Hematopoietic multipotent progenitor cell treated with erythropoietin and hydrocortisone succinate and interleukin-3 and kit ligand, for 15 days (in vitro differentiated cells): ENCODE measurements around the gene CRYZL1.
A peak's percentile ranks its signal among the peaks of the same experiment; 100 is the strongest.
"Not testable (repeated sequence)": the region's sequence is repeated elsewhere in the genome, so short reads cannot be mapped to it uniquely, and the experiment has no call there.

Experiments
- DNase-seq: peaks from one replicate; pipeline ENCODE4 v3.0.0-alpha.2; 2015; ENCODE audit warnings: low spot score

The CRYZL1 gene

GRCh38 chr21:33641352-33642026 is at the start of gene CRYZL1:
Gene CRYZL1, minus strand, starts transcription at chr21:33641741. Its CDS starts 10,190 bp downstream, at chr21:33631551.
- DNase-seq, result peak; percentile 100

DNA sequence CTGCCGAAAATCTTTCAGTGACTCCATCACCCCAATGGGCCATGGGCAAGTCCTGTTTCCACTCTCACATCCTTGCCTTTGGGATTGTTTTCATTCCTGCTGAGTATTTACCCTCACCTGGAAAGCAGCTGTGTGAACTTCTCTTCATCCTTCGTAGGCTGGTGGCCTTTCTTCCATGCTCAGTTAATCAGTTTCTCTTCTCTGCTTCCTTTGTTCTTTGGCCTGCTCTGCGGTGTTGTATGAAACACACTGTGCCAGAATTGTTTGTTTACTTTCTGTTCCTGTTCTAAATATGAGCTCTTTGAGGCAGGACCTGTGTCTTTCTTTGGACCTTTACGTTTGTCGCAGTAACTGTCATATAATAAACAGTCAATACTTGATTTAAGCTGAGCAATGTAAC is 49.3 kb upstream of the CRYZL1 start:
- no peak for DNase-seq

DNA sequence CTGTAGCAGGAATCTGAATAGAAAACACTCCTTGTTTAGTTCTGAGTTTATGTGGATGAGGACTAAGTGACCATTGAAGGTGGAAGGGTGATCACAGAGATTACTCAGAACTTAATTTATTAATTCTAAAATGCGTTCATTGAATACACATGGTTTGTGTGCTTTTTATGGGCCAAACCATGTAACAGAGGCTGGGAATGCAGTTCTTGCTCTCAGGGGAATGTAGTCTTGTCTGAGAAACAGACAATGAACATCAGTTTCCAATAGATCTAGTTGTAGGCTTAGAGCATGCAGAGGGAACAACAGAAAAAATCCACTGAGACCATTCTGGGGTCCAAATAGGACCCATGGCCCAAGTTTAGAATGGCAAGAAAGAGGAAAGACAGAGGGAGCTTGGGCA is 46.8 kb upstream of the CRYZL1 start:
- no peak for DNase-seq

- DNase-seq, result no peak
These were observed 46.1 kb upstream of the CRYZL1 start for GRCh38 chr21:33687634-33688033.

GRCh38 chr21:33686386-33686785 is 44.8 kb upstream of the CRYZL1 start:
- DNase-seq, result no peak

- no peak for DNase-seq
These were observed 44.2 kb upstream of the CRYZL1 start for GRCh38 chr21:33685613-33686197.

DNA sequence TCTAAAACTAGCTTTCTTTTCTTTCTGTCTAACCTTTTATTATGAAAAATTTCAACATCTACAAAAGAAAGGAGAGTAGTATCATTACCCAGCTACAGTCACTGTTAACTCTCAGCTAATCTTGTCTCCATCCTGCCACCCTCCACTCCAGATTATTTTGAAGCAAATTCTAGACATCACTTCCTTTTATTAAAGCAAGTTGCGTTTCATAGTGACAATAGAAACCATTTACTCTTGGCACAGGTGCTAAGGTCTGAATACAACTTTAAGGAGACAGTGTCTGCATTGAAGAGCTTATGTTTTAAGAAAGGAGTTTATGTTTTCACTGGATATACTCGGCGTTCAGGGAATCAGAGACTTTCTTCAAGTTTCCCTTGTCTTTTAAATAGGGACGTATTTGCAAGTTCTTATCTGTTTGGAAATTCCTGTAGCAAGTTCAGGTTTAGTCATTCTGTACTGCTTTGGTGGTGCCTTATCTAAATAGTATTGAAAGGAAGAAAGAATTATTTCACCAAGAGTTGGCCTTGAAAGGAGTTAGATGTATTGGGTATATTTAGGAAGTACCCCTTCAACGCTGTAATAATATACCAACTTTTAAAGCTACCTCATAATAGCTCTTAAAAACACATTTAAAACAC is 43.5 kb upstream of the CRYZL1 start:
- DNase-seq, result no peak

- no peak for DNase-seq
These were observed 42.5 kb upstream of the CRYZL1 start for GRCh38 chr21:33684068-33684467.

DNA sequence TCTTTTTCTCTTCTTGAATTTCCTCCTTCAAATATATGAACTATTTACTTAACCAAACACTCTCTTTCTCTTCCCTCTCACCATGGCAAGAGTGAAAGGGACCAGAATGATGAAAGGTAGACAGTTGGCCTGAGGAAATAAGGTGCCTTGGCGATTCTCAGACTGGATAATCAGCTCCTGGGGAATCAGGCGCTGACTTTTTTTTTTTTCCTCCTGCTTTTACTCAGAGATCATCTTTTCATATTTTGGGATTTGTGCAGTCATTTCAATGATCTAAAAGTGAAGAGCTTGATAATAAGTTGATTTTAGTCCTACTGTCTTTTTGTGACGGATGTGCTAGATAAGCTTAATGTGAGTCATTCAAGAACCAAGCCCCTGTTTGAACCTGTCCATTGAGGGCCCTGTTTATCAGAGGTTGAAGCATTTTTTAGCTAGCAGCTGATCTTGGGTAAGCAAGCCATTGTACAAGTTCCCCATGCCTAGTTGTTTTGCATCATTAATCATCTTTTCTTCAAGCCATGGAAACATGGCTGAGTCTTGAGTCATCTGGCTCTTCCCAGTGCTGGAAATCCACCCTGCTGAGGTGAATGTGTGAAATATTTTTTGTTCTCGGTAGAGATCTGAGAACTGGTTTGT is 41.6 kb upstream of the CRYZL1 start:
- no peak for DNase-seq

DNA sequence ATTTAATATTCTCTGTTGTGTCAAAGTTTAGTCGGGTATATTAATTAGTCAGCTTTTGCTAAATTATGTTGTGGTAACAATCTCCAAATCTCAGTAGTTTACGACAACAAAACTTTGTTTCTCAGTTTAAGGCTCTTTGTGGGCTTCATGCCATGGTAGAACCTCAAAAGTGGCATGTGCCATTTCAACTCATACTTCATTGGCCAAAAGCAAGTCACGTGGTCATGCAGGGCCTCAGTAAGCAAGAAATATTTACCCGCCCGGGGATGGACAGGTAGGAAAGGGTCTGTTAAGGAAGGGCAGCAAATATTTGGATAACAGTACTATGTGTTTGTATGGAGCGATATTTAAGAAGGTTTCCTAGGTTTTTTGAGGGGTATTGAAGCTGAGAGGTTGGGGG is 39.3 kb upstream of the CRYZL1 start:
- no peak for DNase-seq

GRCh38 chr21:33677450-33677849 is 35.9 kb upstream of the CRYZL1 start:
- no peak for DNase-seq

DNA sequence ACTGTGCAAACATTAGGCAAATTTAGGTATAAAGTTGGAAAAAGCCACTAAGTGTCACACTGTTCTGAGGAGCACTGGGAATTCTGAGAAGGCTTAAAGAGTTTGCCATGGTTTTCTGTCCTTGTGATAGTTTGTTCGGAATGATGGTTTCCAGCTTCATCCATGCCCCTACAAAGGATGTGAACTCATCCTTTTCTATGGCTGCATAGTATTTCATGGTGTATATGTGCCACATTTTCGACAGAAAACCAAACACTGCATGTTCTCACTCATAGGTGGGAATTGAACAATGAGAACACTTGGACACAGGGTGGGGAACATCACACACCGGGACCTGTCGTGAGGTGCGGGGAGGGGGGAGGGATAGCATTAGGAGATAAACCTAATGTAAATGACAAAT is 35.1 kb upstream of the CRYZL1 start:
- DNase-seq, result not testable (repeated sequence)

GRCh38 chr21:33674226-33674625 is 32.7 kb upstream of the CRYZL1 start:
- DNase-seq, result no peak

- no peak for DNase-seq
These were observed 31.9 kb upstream of the CRYZL1 start for GRCh38 chr21:33673473-33673872.

DNA sequence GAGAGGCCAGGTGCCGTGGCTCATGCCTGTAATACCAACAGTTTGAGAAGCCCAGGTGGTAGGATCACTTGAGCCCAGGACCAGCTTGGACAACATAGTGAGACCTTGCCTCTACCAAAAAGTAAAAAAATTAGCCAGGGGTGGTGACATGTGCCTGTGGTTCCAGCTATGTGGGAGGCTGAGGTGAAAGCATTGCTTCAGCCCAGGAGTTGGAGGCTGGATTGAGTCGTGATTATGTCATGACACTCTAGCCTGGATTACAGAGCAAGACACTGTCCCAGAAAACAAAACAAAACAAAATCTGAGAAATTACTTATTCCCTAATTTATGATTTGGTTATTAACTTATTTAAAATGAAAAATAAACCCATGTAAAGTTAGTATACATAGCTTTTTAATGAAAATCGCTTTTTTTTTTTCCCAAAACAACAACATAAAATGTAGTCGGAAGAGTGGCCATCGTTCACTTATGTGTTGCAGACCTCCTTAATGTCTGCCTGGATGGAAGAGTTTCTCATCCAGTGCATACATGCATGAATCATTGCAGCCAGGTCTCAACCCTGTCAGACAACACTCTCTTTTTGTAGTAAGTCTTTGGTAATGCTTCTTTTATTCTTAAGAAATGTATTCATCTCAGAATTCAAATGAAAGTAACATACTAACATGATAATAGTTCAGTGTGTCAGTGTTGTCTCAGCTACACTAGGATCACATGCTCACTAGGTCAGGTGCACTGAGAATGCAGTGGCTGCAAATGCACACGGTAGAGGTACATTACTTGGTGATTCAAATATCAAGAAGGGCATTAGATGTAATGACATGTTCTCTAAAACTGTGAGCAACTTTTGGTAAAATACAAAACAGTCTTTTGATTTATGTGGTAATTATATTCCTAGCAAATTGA is 28.8 kb upstream of the CRYZL1 start:
- DNase-seq, result no peak

DNA sequence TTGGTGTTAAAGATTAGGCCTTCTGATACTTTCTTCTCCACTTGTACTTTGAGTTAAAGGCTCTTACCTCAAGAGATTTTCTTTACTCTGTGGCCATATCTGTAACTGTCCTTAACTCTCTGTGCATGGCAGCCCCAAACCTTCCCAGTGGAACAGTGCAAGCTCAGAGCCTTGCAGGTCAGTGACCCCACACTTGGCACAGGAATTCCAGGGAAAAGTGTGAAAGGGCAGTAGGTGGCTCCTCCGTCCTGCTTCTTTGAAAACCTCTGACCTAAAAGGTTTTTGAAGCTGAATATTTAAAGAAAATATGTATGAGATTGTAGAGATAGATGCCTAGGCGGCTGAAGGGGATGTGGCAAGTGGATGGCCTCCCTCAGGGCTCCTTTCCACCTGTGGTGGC is 27.1 kb upstream of the CRYZL1 start:
- DNase-seq, result no peak

GRCh38 chr21:33668180-33668579 is 26.6 kb upstream of the CRYZL1 start:
- DNase-seq, result no peak

- no peak for DNase-seq
These were observed 26.1 kb upstream of the CRYZL1 start for GRCh38 chr21:33667636-33668035.

GRCh38 chr21:33666153-33666552 is 24.6 kb upstream of the CRYZL1 start:
- DNase-seq, result no peak

GRCh38 chr21:33664135-33664534 is 22.6 kb upstream of the CRYZL1 start:
- no peak for DNase-seq

- DNase-seq, result no peak
These were observed 21.7 kb upstream of the CRYZL1 start for GRCh38 chr21:33663241-33663640.

- no peak for DNase-seq
These were observed 20.5 kb upstream of the CRYZL1 start for GRCh38 chr21:33662046-33662445.
